CD14-positive monocyte (primary cell): Measurements from ENCODE around the gene TLX1. TPM values are rescaled to one million over a fixed set of nuclear protein-coding genes. Genes with fewer than 3 reads are reported as not detected.

ENCODE experiments used
- DNase-seq, 3 donors: peaks; one replicate each; pipeline ENCODE4 v3.0.0-alpha.2; 2011 to 2022
- H2AFZ ChIP-seq: 2 replicates; pipeline ENCODE4 v1.6.0; 2012; ENCODE audit warnings: mild to moderate bottlenecking, low read depth, low read length, inconsistent platforms; ENCODE audit not compliant: insufficient read depth, poor library complexity, severe bottlenecking
- H3K27ac ChIP-seq, 2 donors: 1 replicate in 1 of 2; 2 replicates in 1 of 2; pipeline ENCODE4 v1.5.1; 2012 to 2013; ENCODE audit warnings: low read length in 2 of 2, control low read depth in 1 of 2, inconsistent platforms in 1 of 2, low read depth in 1 of 2, mild to moderate bottlenecking in 1 of 2
- H3K27me3 ChIP-seq, 2 donors: one replicate each; pipeline versions ENCODE4 v1.6.0 to v1.6.1; 2011 to 2013; ENCODE audit warnings: low read length in 2 of 2; ENCODE audit not compliant: control insufficient read depth in 2 of 2, insufficient read depth in 2 of 2
- H3K36me3 ChIP-seq, 2 donors: replicated peaks in 1 of 2; 1 replicate in 1 of 2; 2 replicates in 1 of 2; pipeline versions ENCODE4 v1.5.1 to v1.6.1; 2012 to 2013; ENCODE audit warnings: low read length in 2 of 2, control low read depth in 1 of 2, inconsistent platforms in 1 of 2, mild to moderate bottlenecking in 1 of 2; ENCODE audit not compliant: insufficient read depth in 2 of 2, control insufficient read depth in 1 of 2
- H3K4me1 ChIP-seq, 2 donors: 1 replicate in 1 of 2; 2 replicates in 1 of 2; pipeline versions ENCODE4 v1.5.1 to v1.6.1; 2012 to 2013; ENCODE audit warnings: low read length in 2 of 2, control low read depth in 1 of 2, inconsistent platforms in 1 of 2, mild to moderate bottlenecking in 1 of 2, moderate library complexity in 1 of 2; ENCODE audit not compliant: insufficient read depth in 2 of 2, control insufficient read depth in 1 of 2
- H3K4me2 ChIP-seq: replicated peaks from 2 replicates; pipeline ENCODE3; 2012; ENCODE audit warnings: low read length, moderate library complexity, mild to moderate bottlenecking; ENCODE audit not compliant: poor library complexity, severe bottlenecking; ENCODE audit errors: extremely low read depth
- H3K4me3 ChIP-seq, 3 experiments: fragments of 200-600 bp in 1 of 3; sonication (generic) in 1 of 3; replicated peaks in 1 of 3; 1 replicate in 2 of 3; 2 replicates in 1 of 3; pipeline ENCODE4 v1.5.1; 2011 to 2013; ENCODE audit warnings: low read length in 3 of 3, mild to moderate bottlenecking in 3 of 3, control low read depth in 2 of 3, low read depth in 2 of 3, inconsistent platforms in 1 of 3, moderate library complexity in 1 of 3
- H3K79me2 ChIP-seq: 2 replicates; pipeline ENCODE4 v1.6.0; 2012; ENCODE audit warnings: mild to moderate bottlenecking, control low read depth, inconsistent platforms, low read length, moderate library complexity; ENCODE audit not compliant: insufficient read depth
- H3K9ac ChIP-seq: 2 replicates; pipeline ENCODE4 v1.6.0; 2017; ENCODE audit warnings: low read length, mild to moderate bottlenecking; ENCODE audit not compliant: insufficient read depth, poor library complexity, severe bottlenecking
- H3K9me3 ChIP-seq, 2 donors: replicated peaks in 1 of 2; 1 replicate in 1 of 2; 2 replicates in 1 of 2; pipeline versions ENCODE4 v1.5.1 to v1.6.1; 2012 to 2013; ENCODE audit warnings: low read length in 2 of 2, control low read depth in 1 of 2; ENCODE audit not compliant: control insufficient read depth in 1 of 2, insufficient read depth in 1 of 2
- H4K20me1 ChIP-seq: 2 replicates; pipeline ENCODE4 v1.6.0; 2012; ENCODE audit warnings: mild to moderate bottlenecking, low read length, control low read depth, moderate library complexity; ENCODE audit not compliant: insufficient read depth
- H3K27ac Mint-ChIP-seq, 7 donors: one replicate each; pipeline ENCODE4 v1.8.0; 2020; ENCODE audit warnings: mild to moderate bottlenecking in 7 of 7, mixed read lengths in 7 of 7, moderate library complexity in 6 of 7, inconsistent platforms in 2 of 7
- H3K27me3 Mint-ChIP-seq, 3 donors: one replicate each; pipeline ENCODE4 v1.8.0; 2021 to 2022; ENCODE audit warnings: low read depth in 3 of 3, mild to moderate bottlenecking in 3 of 3, mixed read lengths in 3 of 3, moderate library complexity in 3 of 3, inconsistent platforms in 1 of 3
- H3K36me3 Mint-ChIP-seq, 2 donors: one replicate each; pipeline ENCODE4 v1.8.0; 2020; ENCODE audit warnings: mixed read lengths in 2 of 2, inconsistent platforms in 1 of 2, mild to moderate bottlenecking in 1 of 2
- H3K4me1 Mint-ChIP-seq: one replicate; pipeline ENCODE4 v1.8.0; 2020; ENCODE audit warnings: mild to moderate bottlenecking, mixed read lengths
- H3K4me3 Mint-ChIP-seq, 2 donors: one replicate each; pipeline ENCODE4 v1.8.0; 2020; ENCODE audit warnings: mild to moderate bottlenecking in 2 of 2, mixed read lengths in 2 of 2, moderate library complexity in 1 of 2
- H3K9me3 Mint-ChIP-seq, 7 donors: one replicate each; pipeline ENCODE4 v1.8.0; 2020 to 2022; ENCODE audit warnings: mixed read lengths in 7 of 7, mild to moderate bottlenecking in 6 of 7, moderate library complexity in 6 of 7, inconsistent platforms in 2 of 7
- CTCF ChIP-seq: fragments of 200-600 bp; IDR thresholded peaks from one replicate; pipeline ENCODE4 v1.8.0; 2022; ENCODE audit warnings: antibody characterized with exemption, mild to moderate bottlenecking
- WGBS: methylation state at CpG from one replicate; pipeline ENCODE4 v1.1.5; 2013; ENCODE audit warnings: missing lambda C conversion rate; ENCODE audit not compliant: insufficient coverage; 5-methylcytosine and 5-hydroxymethylcytosine counted together
- intact Hi-C, 2 donors: fragments of 100-400 bp; cut with micrococcal nuclease; formaldehyde crosslinking; loops; one replicate each; pipeline versions ENCODE4 v1.15.0 to v1.15.1; 2023
- polyA plus RNA-seq, 3 donors: library from polyadenylated mRNA; depleted of rRNA in 1 of 3; unstranded in 2 of 3; stranded (reverse) in 1 of 3; fragments of 300-500 nt in 2 of 3; fragments of >200 nt in 1 of 3; fragmentation: Illumina TruSeq in 2 of 3; gene quantifications; 1 replicate in 2 of 3; 2 replicates in 1 of 3; pipeline ENCODE4 v1.2.3, GENCODE V29; 2012 to 2021

Gene TLX1
- polyA plus RNA-seq, 3 donors: not detected

DNA sequence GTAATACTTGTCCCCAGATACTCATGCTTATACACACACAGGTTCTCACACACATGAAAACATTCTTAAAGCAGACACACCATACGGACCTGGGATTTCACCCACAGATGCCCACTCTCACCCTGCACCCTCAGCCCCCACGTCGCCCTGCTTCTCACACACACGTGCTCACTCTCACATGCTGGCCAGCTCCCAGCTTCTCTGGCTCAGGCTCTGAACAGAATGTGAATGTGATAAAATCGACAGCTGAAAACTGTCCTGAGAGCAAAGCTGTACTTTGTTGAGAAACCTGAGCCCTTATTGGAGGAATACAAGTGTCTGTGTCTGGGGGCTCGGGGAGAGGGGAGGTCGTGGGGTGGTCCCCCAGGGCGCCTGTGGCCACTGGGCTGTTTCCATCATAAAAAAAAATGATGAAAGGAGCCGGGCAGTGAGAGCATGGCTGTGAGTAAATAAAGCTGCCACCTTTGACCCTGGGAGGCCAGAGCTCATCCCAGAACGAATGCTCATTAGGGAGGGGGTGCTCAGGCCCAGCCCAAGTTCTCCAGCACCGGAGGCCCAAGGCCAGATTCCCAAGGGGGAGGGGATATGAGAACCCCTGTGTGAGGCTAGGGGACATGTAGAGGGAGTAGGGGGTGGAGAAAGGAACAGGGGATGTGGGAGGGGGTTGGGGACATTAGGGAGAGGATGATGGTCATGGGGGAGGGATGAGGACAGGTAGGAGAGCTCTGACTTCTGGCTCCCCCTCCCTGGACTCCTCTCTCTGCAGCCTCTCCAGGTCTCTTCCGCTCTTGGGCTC lies 18.1 kb upstream of the TLX1 start:
- Histone ChIP-seq H3K36me3 (no peaks in the 10 kb centered on the region), H4K20me1 (no peaks in the 10 kb centered on the region), H3K4me2 (no peak overlapping the region), H3K27ac (no peak overlapping the region), H3K79me2 (no peaks in the 10 kb centered on the region), H3K27me3 (peaks cover 0 to 30% of the 10 kb centered on the region in 2 donors), H2AFZ (no peak overlapping the region), H3K4me1 (peaks cover 7 to 9% of the 10 kb centered on the region in 2 donors), H3K4me3 (no peak overlapping the region), H3K9me3 (no peaks in the 10 kb centered on the region), H3K9ac (no peak overlapping the region)
- H3K27me3 Mint-ChIP-seq: peaks cover 29 to 73% (median 42%) of the 10 kb centered on the region in 3 donors
- peaks cover 10% of the 10 kb centered on the region for H3K4me1 Mint-ChIP-seq
- H3K36me3 Mint-ChIP-seq: no peaks in the 10 kb centered on the region
- no peak overlapping the region for H3K27ac Mint-ChIP-seq
- peak overlapping the region in 1 of 2 donors; percentile 64 for H3K4me3 Mint-ChIP-seq
- no peak for TF ChIP-seq CTCF
- WGBS: 41% methylated on average over 12 of the region's 12 CpGs
- DNase-seq: no peak
- H3K9me3 Mint-ChIP-seq: peaks cover 0 to 1% (median 0%) of the 10 kb centered on the region in 7 donors
- intact Hi-C loops: no loop called here

DNA sequence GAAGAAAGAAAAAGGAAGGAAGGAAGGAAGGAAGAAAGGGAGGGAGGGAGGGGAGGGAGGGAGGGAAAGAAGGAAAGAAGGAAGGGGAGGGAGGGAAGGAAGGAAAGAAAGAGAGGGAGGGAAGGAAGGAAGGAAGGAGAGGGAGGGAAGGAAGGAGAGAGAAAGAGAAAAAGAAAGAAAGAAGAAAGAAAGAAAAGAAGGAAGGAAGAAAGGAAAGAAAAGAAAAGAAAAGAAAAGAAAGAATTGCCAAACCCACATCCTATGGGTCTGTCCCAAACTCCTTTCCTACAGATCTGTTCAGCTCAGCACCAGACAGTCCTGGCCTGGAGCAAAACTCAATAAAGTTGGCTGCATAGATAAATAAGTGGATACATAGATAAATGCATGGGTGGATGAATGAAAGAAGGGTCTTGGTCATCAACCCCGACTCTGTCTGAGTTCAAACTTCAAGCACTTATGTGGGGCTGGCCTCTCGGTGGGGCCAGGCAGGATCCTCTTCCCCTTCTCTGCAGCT lies 17.2 kb upstream of the TLX1 start:
- no peaks in the 10 kb centered on the region for H3K36me3 Mint-ChIP-seq
- no peak overlapping the region for H3K4me3 ChIP-seq
- no peak overlapping the region for H3K9ac ChIP-seq
- intact Hi-C loops: no loop called here
- no peak for DNase-seq
- WGBS: 36% methylated on average over 2 of the region's 2 CpGs
- H3K4me2 ChIP-seq: no peak overlapping the region
- peaks cover 10% of the 10 kb centered on the region for H3K4me1 Mint-ChIP-seq
- no peak overlapping the region for H3K27ac ChIP-seq
- H3K9me3 ChIP-seq: no peaks in the 10 kb centered on the region
- H3K9me3 Mint-ChIP-seq: peaks cover 0 to 1% (median 0%) of the 10 kb centered on the region in 7 donors
- TF ChIP-seq CTCF: no peak
- no peaks in the 10 kb centered on the region for H3K79me2 ChIP-seq
- no peaks in the 10 kb centered on the region for H4K20me1 ChIP-seq
- H3K27me3 ChIP-seq: peaks cover 3 to 36% of the 10 kb centered on the region in 2 donors
- H3K36me3 ChIP-seq: no peaks in the 10 kb centered on the region
- H2AFZ ChIP-seq: no peak overlapping the region
- H3K4me1 ChIP-seq: peaks cover 7 to 9% of the 10 kb centered on the region in 2 donors
- H3K4me3 Mint-ChIP-seq: peak overlapping the region in 1 of 2 donors; percentile 64
- no peak overlapping the region for H3K27ac Mint-ChIP-seq
- H3K27me3 Mint-ChIP-seq: peaks cover 29 to 77% (median 43%) of the 10 kb centered on the region in 3 donors
